WERI-Rb-1 (cell line): ENCODE data around the gene C7.

Experiments used
- DNase-seq: peaks from one replicate; pipeline ENCODE4 v3.0.0-alpha.2; 2020
- H3K27ac ChIP-seq: fragments of 250-450 bp; sonication (Bioruptor Pico); 2 replicates; pipeline ENCODE4 v1.5.1; 2020; ENCODE audit warnings: mild to moderate bottlenecking, moderate library complexity
- H3K27me3 ChIP-seq: fragments of 250-450 bp; sonication (Bioruptor Pico); 2 replicates; pipeline ENCODE4 v1.5.1; 2021; ENCODE audit warnings: mild to moderate bottlenecking, low read depth, moderate library complexity; ENCODE audit not compliant: insufficient read depth, severe bottlenecking
- H3K36me3 ChIP-seq: fragments of 250-450 bp; sonication (Bioruptor Pico); 2 replicates; pipeline ENCODE4 v1.5.1; 2020; ENCODE audit warnings: mild to moderate bottlenecking, moderate library complexity
- H3K4me3 ChIP-seq: 2 replicates; pipeline ENCODE4 v1.5.1; 2011; ENCODE audit warnings: low read depth, mild to moderate bottlenecking, control low read depth, low read length
- H3K9me3 ChIP-seq: fragments of 250-450 bp; sonication (Bioruptor Pico); 2 replicates; pipeline ENCODE4 v1.5.1; 2021; ENCODE audit warnings: mild to moderate bottlenecking, moderate library complexity; ENCODE audit not compliant: severe bottlenecking
- TF ChIP-seq, protein P1 (sequence below): IDR thresholded peaks from 2 replicates; pipeline ENCODE4 v1.5.1; 2011; ENCODE audit warnings: low read depth, mild to moderate bottlenecking, control low read depth, inconsistent platforms, low read length

Gene C7

DNA sequence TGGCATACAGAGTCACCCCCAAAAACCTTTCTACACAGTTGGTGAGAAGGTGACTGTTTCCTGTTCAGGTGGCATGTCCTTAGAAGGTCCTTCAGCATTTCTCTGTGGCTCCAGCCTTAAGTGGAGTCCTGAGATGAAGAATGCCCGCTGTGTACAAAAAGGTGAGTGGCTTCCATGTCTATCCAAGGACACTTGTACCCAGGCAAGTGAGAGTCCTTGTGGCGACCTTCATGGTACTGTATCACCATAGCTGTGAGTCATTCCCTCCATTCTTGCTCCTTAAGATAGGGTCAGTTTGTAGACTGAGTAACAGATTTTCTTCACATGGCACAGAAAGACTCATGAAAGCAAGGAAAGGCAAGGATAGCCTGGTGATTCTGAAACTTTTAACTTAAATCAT is 63.1 kb downstream of the C7 start:
- TF ChIP-seq, protein P1, sequence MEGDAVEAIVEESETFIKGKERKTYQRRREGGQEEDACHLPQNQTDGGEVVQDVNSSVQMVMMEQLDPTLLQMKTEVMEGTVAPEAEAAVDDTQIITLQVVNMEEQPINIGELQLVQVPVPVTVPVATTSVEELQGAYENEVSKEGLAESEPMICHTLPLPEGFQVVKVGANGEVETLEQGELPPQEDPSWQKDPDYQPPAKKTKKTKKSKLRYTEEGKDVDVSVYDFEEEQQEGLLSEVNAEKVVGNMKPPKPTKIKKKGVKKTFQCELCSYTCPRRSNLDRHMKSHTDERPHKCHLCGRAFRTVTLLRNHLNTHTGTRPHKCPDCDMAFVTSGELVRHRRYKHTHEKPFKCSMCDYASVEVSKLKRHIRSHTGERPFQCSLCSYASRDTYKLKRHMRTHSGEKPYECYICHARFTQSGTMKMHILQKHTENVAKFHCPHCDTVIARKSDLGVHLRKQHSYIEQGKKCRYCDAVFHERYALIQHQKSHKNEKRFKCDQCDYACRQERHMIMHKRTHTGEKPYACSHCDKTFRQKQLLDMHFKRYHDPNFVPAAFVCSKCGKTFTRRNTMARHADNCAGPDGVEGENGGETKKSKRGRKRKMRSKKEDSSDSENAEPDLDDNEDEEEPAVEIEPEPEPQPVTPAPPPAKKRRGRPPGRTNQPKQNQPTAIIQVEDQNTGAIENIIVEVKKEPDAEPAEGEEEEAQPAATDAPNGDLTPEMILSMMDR = no peak
- DNase-seq = no peak
- no peaks in the 10 kb centered on the region for H3K36me3 ChIP-seq
- H3K4me3 ChIP-seq = no peak overlapping the region
- H3K9me3 ChIP-seq = no peaks in the 10 kb centered on the region
- no peak overlapping the region for H3K27ac ChIP-seq
- H3K27me3 ChIP-seq = no peaks in the 10 kb centered on the region

DNA sequence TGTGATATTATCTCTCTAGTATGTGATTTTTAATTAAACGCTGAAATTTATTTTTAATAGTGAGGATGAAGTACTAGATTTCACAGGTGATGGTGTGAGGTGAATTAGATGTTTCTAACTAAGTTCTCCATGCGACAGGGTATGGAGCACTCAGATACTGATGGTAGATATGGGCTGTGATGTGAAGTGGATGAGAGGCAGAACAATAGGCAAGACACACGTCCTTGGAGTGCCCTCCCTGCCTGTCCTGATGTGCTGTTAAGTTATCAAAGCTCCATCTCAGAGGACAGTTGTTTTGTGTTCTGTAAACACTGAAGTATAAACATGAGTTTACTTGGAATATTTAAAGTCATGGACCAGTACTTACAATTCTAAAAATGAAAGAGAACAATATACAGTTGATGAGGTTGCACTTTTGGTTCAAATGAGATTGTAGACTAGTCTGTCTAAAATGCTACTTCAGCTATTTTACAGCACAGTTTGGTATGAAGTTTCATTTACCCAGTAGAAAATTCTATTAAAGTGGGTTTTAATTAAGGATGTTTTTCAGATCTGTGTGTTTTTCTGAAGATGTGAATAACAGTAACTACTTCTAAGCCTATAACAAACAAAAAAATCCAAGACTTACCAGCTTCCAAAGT is 64.2 kb downstream of the C7 start:
- H3K27ac ChIP-seq = no peak overlapping the region
- TF ChIP-seq, protein P1 = no peak
- no peak for DNase-seq

DNA sequence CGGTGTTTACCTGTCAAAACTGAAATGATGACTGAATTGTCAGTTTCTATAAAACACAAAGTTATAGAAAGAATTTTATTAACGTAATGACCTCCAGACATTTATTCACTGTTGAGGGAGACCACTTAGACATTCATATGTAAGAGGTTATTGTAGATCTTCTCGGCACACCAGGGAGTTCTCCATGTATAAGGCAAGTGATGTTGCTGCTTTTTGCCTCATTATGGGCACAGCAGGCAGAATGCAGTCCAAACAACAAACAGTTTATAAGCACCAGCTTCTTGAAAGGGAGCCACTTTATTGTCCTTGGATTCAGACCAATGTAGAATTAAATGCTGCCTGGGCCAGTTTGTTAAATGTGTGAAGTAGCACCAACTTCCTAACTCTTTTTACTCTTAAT is 66.7 kb downstream of the C7 start:
- no peak for DNase-seq
- Histone ChIP-seq H3K9me3 (no peaks in the 10 kb centered on the region), H3K36me3 (no peaks in the 10 kb centered on the region), H3K27me3 (no peaks in the 10 kb centered on the region), H3K27ac (peak overlapping the region; percentile 67), H3K4me3 (no peak overlapping the region)
- TF ChIP-seq, protein P1 = no peak

More for the DNA sequence above, 64.2 kb downstream of the C7 start:
- Histone ChIP-seq H3K27me3 (no peaks in the 10 kb centered on the region), H3K36me3 (no peaks in the 10 kb centered on the region), H3K4me3 (no peak overlapping the region), H3K9me3 (no peaks in the 10 kb centered on the region)

DNA sequence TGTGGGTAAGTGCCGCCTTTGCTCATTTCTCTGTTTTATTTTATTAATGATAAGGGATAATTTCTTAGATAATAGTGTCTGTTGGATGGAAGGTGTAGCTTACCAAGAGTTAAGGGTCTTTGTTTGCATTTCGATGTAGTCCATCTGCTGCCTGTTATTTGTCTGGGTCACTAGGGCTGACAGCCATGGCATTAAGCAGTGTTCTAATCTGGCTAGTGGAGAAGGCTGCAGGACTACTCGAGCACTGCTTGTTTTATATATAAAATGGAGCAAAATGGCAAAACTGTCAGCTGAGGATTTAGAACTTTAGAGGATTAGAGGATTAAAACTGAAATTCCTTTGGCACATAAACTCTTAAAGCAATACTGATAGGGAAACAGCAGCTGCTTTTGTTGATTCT is 67.5 kb downstream of the C7 start:
- H3K4me3 ChIP-seq = peak overlapping the region; percentile 34
- H3K27ac ChIP-seq = peak overlapping the region; percentile 67
- no peaks in the 10 kb centered on the region for H3K9me3 ChIP-seq
- H3K27me3 ChIP-seq = no peaks in the 10 kb centered on the region
- H3K36me3 ChIP-seq = no peaks in the 10 kb centered on the region
- peak; percentile 67 for DNase-seq
- TF ChIP-seq, protein P1 = no peak

DNA sequence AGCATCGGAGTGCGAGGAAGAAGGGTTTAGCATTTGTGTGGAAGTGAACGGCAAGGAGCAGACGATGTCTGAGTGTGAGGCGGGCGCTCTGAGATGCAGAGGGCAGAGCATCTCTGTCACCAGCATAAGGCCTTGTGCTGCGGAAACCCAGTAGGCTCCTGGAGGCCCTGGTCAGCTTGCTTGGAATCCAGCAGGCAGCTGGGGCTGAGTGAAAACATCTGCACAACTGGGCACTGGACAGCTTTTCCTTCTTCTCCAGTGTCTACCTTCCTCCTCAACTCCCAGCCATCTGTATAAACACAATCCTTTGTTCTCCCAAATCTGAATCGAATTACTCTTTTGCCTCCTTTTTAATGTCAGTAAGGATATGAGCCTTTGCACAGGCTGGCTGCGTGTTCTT is 72.1 kb downstream of the C7 start:
- H3K27me3 ChIP-seq = no peaks in the 10 kb centered on the region
- no peaks in the 10 kb centered on the region for H3K9me3 ChIP-seq
- H3K4me3 ChIP-seq = no peak overlapping the region
- TF ChIP-seq, protein P1 = no peak
- no peak for DNase-seq
- no peaks in the 10 kb centered on the region for H3K36me3 ChIP-seq
- no peak overlapping the region; the same call in 1 of the 2 replicates for H3K27ac ChIP-seq

DNA sequence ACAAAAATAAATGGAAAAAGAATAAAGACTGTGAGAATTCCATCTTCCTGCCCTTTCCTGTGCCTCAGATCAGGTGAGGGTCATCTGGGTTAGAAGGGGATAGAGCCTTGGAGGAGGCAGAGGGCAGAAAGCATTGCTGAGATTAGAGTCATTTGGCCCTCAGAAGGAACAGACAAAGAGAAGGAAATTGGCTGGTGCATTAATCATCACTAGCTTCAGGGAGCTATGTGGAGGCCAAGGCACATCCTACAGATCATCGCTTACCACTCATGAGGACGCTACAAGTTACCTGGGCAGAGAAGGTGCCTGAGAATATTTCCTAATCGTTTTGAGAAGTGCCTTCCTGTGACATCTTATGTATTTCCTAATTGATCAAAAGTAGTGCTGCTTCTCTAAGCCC is 74.5 kb downstream of the C7 start:
- no peak overlapping the region for H3K4me3 ChIP-seq
- no peak overlapping the region for H3K27ac ChIP-seq
- peaks cover 7% of the 10 kb centered on the region for H3K9me3 ChIP-seq
- DNase-seq = no peak
- no peaks in the 10 kb centered on the region for H3K27me3 ChIP-seq
- no peaks in the 10 kb centered on the region for H3K36me3 ChIP-seq
- TF ChIP-seq, protein P1 = no peak
